Gastroesophageal sphincter (tissue), 4 donors: ENCODE results near the gene THBS1. TPM values are rescaled to one million over a fixed set of nuclear protein-coding genes. Genes with fewer than 3 reads are reported as not detected.

Experiments
- ATAC-seq: fragments of 150-250 bp; one replicate; pipeline ENCODE4 v1.9.1; 2016; ENCODE audit warnings: mild to moderate bottlenecking, moderate library complexity
- H3K27ac ChIP-seq, 4 donors: fragments of 200-600 bp; sonication (generic) in 3 of 4; 1 replicate in 3 of 4; 2 replicates in 1 of 4; pipeline ENCODE4 v1.5.1; 2016 to 2019
- H3K27me3 ChIP-seq: fragments of 200-600 bp; sonication (generic); one replicate; pipeline ENCODE4 v1.5.1; 2019
- H3K36me3 ChIP-seq, 2 donors: fragments of 200-600 bp; sonication (generic); one replicate each; pipeline ENCODE4 v1.5.1; 2019; ENCODE audit warnings: control low read depth in 1 of 2
- H3K4me1 ChIP-seq, 3 donors: fragments of 200-600 bp; sonication (generic); 1 replicate in 2 of 3; 2 replicates in 1 of 3; pipeline ENCODE4 v1.5.1; 2016 to 2019; ENCODE audit warnings: control low read depth in 2 of 3
- H3K4me3 ChIP-seq, 2 donors: fragments of 200-600 bp; sonication (generic); one replicate each; pipeline ENCODE4 v1.5.1; 2019; ENCODE audit warnings: mild to moderate bottlenecking in 1 of 2, moderate library complexity in 1 of 2
- H3K9me3 ChIP-seq, 3 donors: fragments of 200-600 bp; sonication (generic); one replicate each; pipeline ENCODE4 v1.5.1; 2017 to 2019; ENCODE audit warnings: control low read depth in 2 of 3
- CTCF ChIP-seq, 4 experiments: fragments of 200-600 bp in 2 of 4; fragments of 450-650 bp in 2 of 4; sonication (generic) in 1 of 4; IDR thresholded peaks; one replicate each; pipeline ENCODE4 v1.5.1; 2017 to 2019; ENCODE audit warnings: antibody characterized with exemption in 4 of 4, mild to moderate bottlenecking in 2 of 4, moderate library complexity in 2 of 4
- EP300 ChIP-seq: sonication (generic); formaldehyde crosslinking; IDR thresholded peaks from one replicate; pipeline ENCODE4 v1.6.1; 2017; ENCODE audit warnings: antibody characterized with exemption, mild to moderate bottlenecking
- POLR2A ChIP-seq, 2 donors: fragments of 450-650 bp; IDR thresholded peaks; one replicate each; pipeline ENCODE4 v1.6.1; 2017; ENCODE audit warnings: antibody characterized with exemption in 2 of 2, mild to moderate bottlenecking in 2 of 2, moderate library complexity in 1 of 2
- POLR2AphosphoS5 ChIP-seq: sonication (generic); formaldehyde crosslinking; IDR thresholded peaks from one replicate; pipeline ENCODE4 v1.6.1; 2017; ENCODE audit warnings: antibody characterized with exemption
- WGBS, 2 donors: methylation state at CpG; one replicate each; pipeline ENCODE4 v1.1.5; 2018; ENCODE audit warnings: low coverage in 1 of 2; 5-methylcytosine and 5-hydroxymethylcytosine counted together
- total RNA-seq, 4 donors: library from RNA; depleted of rRNA; stranded (reverse); fragments of >200 nt; gene quantifications; one replicate each; pipeline ENCODE4 v1.1.0, GENCODE V29; 2016

THBS1 gene
- total RNA-seq, 4 donors from 2014 or later, result 183 to 1,645 (median 277) TPM

GRCh38 chr15:39627451-39628143 lies 46.7 kb downstream of the THBS1 start:
- ATAC-seq, result no peak
- Histone ChIP-seq H3K36me3 (no peaks in the 10 kb centered on the region), H3K27me3 (no peaks in the 10 kb centered on the region), H3K27ac (peak overlapping the region in 2 of 4 donors; percentile 30 to 51), H3K4me3 (no peak overlapping the region), H3K9me3 (no peaks in the 10 kb centered on the region), H3K4me1 (peaks cover 5 to 49% (median 14%) of the 10 kb centered on the region in 3 donors)
- WGBS, 2 donors, result 100% methylated on average over 1 of the region's 3 CpGs; no CpG with 5 or more reads in 1 of the 2 donors
- TF ChIP-seq CTCF (IDR thresholded peaks at IDR 0.05), result no peak
- no peak for TF ChIP-seq EP300
- TF ChIP-seq POLR2AphosphoS5, result no peak
- TF ChIP-seq POLR2A (IDR thresholded peaks at IDR 0.05), result no peak

- no peaks in the 10 kb centered on the region for H3K9me3 ChIP-seq
- H3K27me3 ChIP-seq, result no peaks in the 10 kb centered on the region
- H3K4me3 ChIP-seq, result no peak overlapping the region
- peak overlapping the region in 3 of 4 donors; percentile 30 to 51 (median 49) for H3K27ac ChIP-seq
- no peak for ATAC-seq
- 54 to 72% methylated on average over 5 of the region's 5 CpGs for WGBS, 2 donors
- no peak for TF ChIP-seq POLR2AphosphoS5
- TF ChIP-seq EP300, result no peak
- TF ChIP-seq POLR2A (IDR thresholded peaks at IDR 0.05), result no peak
- peak in 2 of 4 experiments; percentile 19 to 29 for TF ChIP-seq CTCF (IDR thresholded peaks at IDR 0.05)
- peaks cover 5 to 49% (median 14%) of the 10 kb centered on the region in 3 donors for H3K4me1 ChIP-seq
- H3K36me3 ChIP-seq, result no peaks in the 10 kb centered on the region
Observed at GRCh38 chr15:39628144-39628508, 47.2 kb downstream of the THBS1 start.

- no peak for ATAC-seq
Observed at GRCh38 chr15:39628546-39629257, 47.8 kb downstream of the THBS1 start.

GRCh38 chr15:39629371-39629770 lies 48.5 kb downstream of the THBS1 start:
- 57 to 80% methylated on average over 1 to 5 of the region's 5 CpGs for WGBS, 2 donors
- TF ChIP-seq POLR2A (IDR thresholded peaks at IDR 0.05) (no peak), EP300 (no peak), POLR2AphosphoS5 (no peak), CTCF (IDR thresholded peaks at IDR 0.05) (no peak)
- H3K4me1 ChIP-seq, result peaks cover 5 to 43% (median 14%) of the 10 kb centered on the region in 3 donors
- no peak overlapping the region for H3K4me3 ChIP-seq
- H3K9me3 ChIP-seq, result no peaks in the 10 kb centered on the region
- no peak for ATAC-seq
- peak overlapping the region in 2 of 4 donors; percentile 3 to 51 for H3K27ac ChIP-seq
- H3K27me3 ChIP-seq, result no peaks in the 10 kb centered on the region
- no peaks in the 10 kb centered on the region for H3K36me3 ChIP-seq

More at GRCh38 chr15:39628546-39629257, 47.8 kb downstream of the THBS1 start:
- peaks cover 5 to 49% (median 14%) of the 10 kb centered on the region in 3 donors for H3K4me1 ChIP-seq
- H3K36me3 ChIP-seq, result no peaks in the 10 kb centered on the region
- no peak overlapping the region for H3K4me3 ChIP-seq
- H3K27ac ChIP-seq, result peak overlapping the region in 3 of 4 donors; percentile 30 to 51 (median 49)
- WGBS, 2 donors, result 46 to 56% methylated on average over 7 to 8 of the region's 9 CpGs
- no peaks in the 10 kb centered on the region for H3K27me3 ChIP-seq
- TF ChIP-seq EP300 (no peak), CTCF (IDR thresholded peaks at IDR 0.05) (no peak), POLR2AphosphoS5 (no peak), POLR2A (IDR thresholded peaks at IDR 0.05) (no peak)
- no peaks in the 10 kb centered on the region for H3K9me3 ChIP-seq
